VCaP (cell line): ENCODE measurements around the gene TSNAXIP1.
A peak's percentile ranks its signal among the peaks of the same experiment; 100 is the strongest.

ENCODE experiments used
- H3K27ac ChIP-seq: fragments of 450-650 bp; 2 replicates; pipeline ENCODE4 v1.5.1; 2017
- TF ChIP-seq, protein P1 (sequence below): fragments of 450-650 bp; conservative IDR thresholded peaks from 2 replicates; pipeline ENCODE4 v1.5.1; 2017; ENCODE audit warnings: mild to moderate bottlenecking, moderate library complexity

TSNAXIP1 gene

DNA sequence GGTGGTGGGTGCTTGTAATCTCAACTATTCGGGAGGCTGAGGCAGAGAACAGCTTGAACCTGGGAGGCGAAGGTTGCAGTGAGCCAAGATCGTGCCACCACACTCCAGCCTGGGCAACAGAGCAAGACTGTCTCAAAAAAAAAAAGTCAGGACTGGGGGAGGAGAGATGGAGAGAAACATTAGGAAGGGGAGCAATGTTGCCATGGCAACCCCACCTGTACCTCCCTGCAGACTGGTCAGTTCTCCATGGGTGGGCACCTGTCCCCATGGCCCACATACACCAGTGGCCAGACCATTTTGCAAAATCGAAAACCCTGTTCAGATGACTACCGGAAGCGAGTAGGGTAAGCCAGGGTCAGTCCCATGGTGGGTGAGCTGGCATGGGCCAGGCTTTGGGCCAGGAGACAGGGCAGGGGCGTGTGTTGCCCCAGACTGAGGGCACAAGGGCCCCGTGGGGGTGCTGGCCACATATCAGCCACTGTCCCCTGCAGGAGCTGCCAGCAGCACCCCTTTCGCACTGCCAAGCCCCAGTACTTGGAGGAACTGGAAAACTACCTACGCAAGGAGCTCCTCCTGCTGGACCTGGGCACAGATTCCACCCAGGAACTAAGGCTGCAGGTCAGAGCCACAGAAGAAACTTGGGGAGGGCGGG is 14.0 kb downstream of the TSNAXIP1 start:
- no peak overlapping the region for H3K27ac ChIP-seq
- TF ChIP-seq, protein P1, sequence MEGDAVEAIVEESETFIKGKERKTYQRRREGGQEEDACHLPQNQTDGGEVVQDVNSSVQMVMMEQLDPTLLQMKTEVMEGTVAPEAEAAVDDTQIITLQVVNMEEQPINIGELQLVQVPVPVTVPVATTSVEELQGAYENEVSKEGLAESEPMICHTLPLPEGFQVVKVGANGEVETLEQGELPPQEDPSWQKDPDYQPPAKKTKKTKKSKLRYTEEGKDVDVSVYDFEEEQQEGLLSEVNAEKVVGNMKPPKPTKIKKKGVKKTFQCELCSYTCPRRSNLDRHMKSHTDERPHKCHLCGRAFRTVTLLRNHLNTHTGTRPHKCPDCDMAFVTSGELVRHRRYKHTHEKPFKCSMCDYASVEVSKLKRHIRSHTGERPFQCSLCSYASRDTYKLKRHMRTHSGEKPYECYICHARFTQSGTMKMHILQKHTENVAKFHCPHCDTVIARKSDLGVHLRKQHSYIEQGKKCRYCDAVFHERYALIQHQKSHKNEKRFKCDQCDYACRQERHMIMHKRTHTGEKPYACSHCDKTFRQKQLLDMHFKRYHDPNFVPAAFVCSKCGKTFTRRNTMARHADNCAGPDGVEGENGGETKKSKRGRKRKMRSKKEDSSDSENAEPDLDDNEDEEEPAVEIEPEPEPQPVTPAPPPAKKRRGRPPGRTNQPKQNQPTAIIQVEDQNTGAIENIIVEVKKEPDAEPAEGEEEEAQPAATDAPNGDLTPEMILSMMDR, result no peak

DNA sequence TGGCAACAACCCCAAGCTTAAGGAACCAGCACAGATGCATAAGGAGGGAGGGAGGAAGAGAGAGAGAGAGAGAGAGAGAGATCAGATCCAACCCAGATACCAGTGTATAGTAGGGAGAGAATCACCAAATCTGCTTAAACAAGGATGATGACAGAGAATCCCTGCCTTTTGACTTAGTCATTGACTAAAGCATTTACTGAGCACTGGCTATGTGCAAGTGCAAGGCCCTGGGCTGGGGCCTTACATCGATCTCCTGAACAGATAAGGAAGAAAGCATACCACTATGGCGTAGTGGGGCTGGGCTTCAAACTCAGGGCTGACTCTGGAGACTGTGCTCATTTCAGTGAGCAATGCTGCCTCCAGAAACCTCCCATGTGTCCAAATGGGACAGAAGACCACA is 15.8 kb downstream of the TSNAXIP1 start:
- TF ChIP-seq, protein P1, result no peak
- H3K27ac ChIP-seq, result no peak overlapping the region

DNA sequence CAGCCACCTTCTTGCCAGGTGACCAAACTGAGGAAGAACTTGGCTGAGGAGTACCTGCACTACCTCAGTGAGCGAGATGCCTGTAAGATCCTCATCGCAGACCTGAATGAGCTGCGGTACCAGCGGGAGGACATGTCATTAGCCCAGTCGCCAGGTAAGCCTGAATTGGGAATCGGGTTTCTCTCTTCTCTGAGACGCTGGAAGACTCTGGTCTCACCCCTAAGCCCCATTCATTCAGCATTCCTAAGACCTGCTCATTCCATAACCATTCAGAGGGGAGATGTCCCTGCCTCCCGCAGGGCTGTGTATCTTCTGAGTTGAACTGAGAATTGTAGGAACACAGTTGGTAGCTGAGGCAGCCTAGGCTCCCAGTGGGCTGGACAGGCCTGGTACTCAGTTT is 18.4 kb downstream of the TSNAXIP1 start:
- no peak overlapping the region for H3K27ac ChIP-seq
- TF ChIP-seq, protein P1, result no peak

DNA sequence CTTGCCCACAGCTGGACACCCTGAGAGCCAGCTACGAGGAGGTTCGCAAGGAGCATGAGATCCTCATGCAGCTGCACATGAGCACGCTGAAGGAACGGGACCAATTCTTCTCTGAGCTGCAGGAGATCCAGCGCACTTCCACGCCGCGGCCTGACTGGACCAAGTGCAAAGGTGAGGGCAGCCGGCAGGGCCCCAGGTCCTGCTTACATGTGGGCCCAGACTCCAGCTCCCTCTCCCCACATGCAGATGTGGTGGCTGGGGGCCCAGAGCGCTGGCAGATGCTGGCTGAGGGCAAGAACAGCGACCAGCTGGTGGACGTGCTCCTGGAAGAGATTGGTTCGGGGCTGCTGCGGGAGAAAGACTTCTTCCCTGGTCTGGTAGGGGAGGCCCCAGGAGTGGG is 19.2 kb downstream of the TSNAXIP1 start:
- TF ChIP-seq, protein P1, result no peak
- no peak overlapping the region for H3K27ac ChIP-seq

DNA sequence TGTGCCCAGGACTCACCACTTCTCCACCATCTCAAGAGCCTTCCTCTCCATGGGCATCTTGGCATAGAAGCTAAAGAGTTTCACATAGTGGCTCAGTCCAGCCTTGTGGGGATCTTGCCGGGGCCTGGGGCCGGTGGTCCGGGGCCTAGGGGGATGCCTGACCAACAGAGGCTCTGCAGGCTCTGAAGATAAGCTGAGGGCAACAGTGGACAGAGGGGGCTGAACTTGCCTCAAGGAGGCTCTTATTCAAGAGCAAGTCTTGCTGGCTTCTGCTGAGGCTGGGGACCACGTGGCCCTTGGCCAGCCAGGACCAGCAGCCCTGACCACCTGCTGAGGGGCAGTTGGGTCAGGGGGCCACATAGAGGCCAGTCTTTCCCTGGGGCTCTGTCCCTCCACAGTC is 22.0 kb downstream of the TSNAXIP1 start:
- TF ChIP-seq, protein P1, result no peak

DNA sequence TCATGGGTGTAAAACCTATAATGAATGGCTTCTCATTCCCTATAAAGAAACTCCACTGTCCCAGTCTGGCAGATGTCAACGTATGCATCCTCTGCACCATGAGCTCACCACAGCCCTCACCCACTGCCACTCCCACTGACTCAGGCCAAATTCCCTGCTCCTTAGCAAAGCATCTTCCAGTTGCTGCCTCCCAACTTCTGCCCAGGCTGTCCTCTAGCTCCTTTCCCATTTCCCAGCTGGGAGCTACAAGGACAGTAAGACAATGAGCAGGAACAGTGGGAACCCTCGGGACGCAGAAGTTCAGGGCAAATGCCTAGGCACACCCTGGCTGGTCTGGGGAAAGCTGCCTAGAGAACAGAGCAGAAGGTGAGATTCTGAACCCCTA is 26.3 kb downstream of the TSNAXIP1 start:
- TF ChIP-seq, protein P1, result no peak
- H3K27ac ChIP-seq, result peak overlapping the region; percentile 65; the same call in 1 of the 2 replicates

More for the DNA sequence above, 22.0 kb downstream of the TSNAXIP1 start:
- no peak overlapping the region for H3K27ac ChIP-seq

DNA sequence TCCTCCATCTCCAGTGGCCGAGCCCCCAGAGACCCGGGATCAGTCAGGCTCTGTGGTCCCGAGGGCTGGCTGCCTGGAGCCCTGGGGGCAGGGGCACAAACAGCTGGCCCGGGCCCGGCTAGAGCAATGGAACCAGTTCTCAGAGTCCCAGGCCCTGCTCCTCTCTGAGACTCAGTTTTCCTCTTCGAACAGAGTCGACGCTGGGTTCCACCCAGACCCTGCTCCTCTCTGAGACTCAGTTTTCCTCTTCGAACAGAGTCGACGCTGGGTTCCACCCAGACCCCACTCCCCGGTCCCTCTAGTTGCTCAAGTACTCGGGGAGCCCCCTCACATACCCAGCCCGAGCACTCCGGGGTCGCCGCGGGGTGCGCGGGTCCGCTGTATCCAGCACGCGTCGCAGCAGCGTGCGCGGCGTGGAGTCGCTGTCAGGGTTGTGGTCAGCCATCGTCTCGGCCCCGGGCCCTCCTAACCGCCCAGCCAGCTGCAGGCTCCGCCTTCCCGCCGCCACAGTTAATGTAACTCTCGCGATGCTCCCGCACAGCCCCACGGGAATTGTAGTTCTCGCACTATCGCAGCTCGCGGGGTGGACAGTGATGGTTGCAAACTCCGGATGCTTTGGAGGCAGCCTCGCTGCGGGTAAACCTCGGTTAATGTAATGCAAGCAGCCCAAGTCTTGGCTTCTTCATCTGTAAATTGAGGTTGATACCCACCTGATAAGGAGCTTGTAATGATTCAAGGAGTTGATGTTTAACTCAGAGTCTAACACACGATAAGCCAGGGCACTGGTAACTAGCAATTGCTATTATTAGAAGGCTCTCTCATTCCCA is 26.9 kb downstream of the TSNAXIP1 start:
- TF ChIP-seq, protein P1, result no peak
- peak overlapping the region; percentile 65; the same call in 1 of the 2 replicates for H3K27ac ChIP-seq
